ENCODE measurements around the gene MRPS11.
"Not testable (repeated sequence)": the region's sequence is repeated elsewhere in the genome, so short reads cannot be mapped to it uniquely, and the experiment has no call there.

The MRPS11 gene

GRCh38 chr15:88463870-88464532 lies 3.5 kb upstream of the MRPS11 start:
- no peak overlapping the region for H3K4me3 ChIP-seq (ENCODE audit: low read depth, low read length)
- ChIA-PET POLR2A (no interaction called here), CTCF (interaction anchor here (0.7 to 3.3 kb wide), 9 partner anchors 9 to 217 kb away, joined by 3 to 29 read pairs (median 3); no protein-coding TSS in a partner anchor)
- DNase-seq (ENCODE audit: low read depth, low spot score): no peak
- TF ChIP-seq, protein P1, sequence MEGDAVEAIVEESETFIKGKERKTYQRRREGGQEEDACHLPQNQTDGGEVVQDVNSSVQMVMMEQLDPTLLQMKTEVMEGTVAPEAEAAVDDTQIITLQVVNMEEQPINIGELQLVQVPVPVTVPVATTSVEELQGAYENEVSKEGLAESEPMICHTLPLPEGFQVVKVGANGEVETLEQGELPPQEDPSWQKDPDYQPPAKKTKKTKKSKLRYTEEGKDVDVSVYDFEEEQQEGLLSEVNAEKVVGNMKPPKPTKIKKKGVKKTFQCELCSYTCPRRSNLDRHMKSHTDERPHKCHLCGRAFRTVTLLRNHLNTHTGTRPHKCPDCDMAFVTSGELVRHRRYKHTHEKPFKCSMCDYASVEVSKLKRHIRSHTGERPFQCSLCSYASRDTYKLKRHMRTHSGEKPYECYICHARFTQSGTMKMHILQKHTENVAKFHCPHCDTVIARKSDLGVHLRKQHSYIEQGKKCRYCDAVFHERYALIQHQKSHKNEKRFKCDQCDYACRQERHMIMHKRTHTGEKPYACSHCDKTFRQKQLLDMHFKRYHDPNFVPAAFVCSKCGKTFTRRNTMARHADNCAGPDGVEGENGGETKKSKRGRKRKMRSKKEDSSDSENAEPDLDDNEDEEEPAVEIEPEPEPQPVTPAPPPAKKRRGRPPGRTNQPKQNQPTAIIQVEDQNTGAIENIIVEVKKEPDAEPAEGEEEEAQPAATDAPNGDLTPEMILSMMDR (IDR thresholded peaks at IDR 0.05; ENCODE audit: insufficient read depth, low read length, missing control alignments): no peak

- ChIA-PET CTCF (interaction anchor here (1.2 to 3.3 kb wide), 2 partner anchors 11 to 190 kb away, joined by 3 to 29 read pairs; no protein-coding TSS in a partner anchor), POLR2A (interaction anchor here (0.6 kb wide), 1 partner anchor 219 kb away, joined by 3 read pairs; no protein-coding TSS in a partner anchor)
- no peak overlapping the region; the same call in 1 of the 2 replicates for H3K4me3 ChIP-seq (ENCODE audit: low read depth, low read length)
- TF ChIP-seq, protein P1 (IDR thresholded peaks at IDR 0.05; ENCODE audit: insufficient read depth, low read length, missing control alignments): no peak
- peak; percentile 17 for DNase-seq (ENCODE audit: low read depth, low spot score)
Measured at GRCh38 chr15:88465633-88466224, 1.8 kb upstream of the MRPS11 start.

GRCh38 chr15:88467935-88468528 lies 524 bp downstream of the MRPS11 start:
- DNase-seq (ENCODE audit: low read depth, low spot score): no peak

GRCh38 chr15:88468721-88469120 lies 1.2 kb downstream of the MRPS11 start:
- DNase-seq (ENCODE audit: low read depth, low spot score); POLR2A ChIA-PET: not testable (repeated sequence)
- peak overlapping the region; percentile 99; the same call in 1 of the 2 replicates for H3K4me3 ChIP-seq (ENCODE audit: low read depth, low read length)
- CTCF ChIA-PET: interaction anchor here (0.7 to 4.0 kb wide), 5 partner anchors 9 to 147 kb away, joined by 3 to 21 read pairs (median 4); no protein-coding TSS in a partner anchor

More at GRCh38 chr15:88467935-88468528, 524 bp downstream of the MRPS11 start:
- TF ChIP-seq, protein P1 (IDR thresholded peaks at IDR 0.05; ENCODE audit: insufficient read depth, low read length, missing control alignments): peak; percentile 35
- CTCF ChIA-PET: interaction anchor here (0.8 to 4.0 kb wide), 7 partner anchors 13 to 221 kb away, joined by 3 to 21 read pairs (median 3); no protein-coding TSS in a partner anchor
- peak overlapping the region; percentile 99 for H3K4me3 ChIP-seq (ENCODE audit: low read depth, low read length)
- POLR2A ChIA-PET: interaction anchor here (0.8 kb wide), 1 partner anchor 17 kb away, joined by 5 read pairs; no protein-coding TSS in a partner anchor

DNA sequence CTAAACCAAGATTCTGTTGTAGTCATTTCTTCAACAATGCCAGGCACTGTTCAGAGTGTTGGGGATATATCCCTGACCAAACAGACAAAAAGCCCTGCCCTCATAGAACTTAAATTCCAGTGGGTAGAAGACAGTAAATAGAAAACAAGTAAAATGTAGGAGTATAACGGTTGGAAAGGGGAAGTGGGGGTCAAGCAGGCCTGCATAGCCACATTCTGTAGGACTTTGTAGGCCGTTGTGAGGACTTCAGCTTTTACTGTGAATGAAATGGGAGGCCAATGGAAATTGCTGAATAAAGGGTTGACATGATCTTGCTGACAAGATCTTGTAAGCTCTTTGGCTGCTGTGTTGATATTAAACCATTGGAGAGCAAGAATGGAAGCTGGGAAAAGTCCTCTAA lies 1.8 kb downstream of the MRPS11 start:
- DNase-seq (ENCODE audit: low read depth, low spot score): no peak
- TF ChIP-seq, protein P1 (IDR thresholded peaks at IDR 0.05; ENCODE audit: insufficient read depth, low read length, missing control alignments): no peak
- no peak overlapping the region for H3K4me3 ChIP-seq (ENCODE audit: low read depth, low read length)
- ChIA-PET CTCF (interaction anchor here (0.7 to 4.0 kb wide), 6 partner anchors 9 to 146 kb away, joined by 3 to 21 read pairs (median 5); no protein-coding TSS in a partner anchor), POLR2A (no interaction called here)

- DNase-seq (ENCODE audit: low read depth, low spot score): no peak
- CTCF ChIA-PET: interaction anchor here (0.7 to 4.0 kb wide), 4 partner anchors 16 to 145 kb away, joined by 3 to 21 read pairs (median 4); no protein-coding TSS in a partner anchor
- TF ChIP-seq, protein P1 (IDR thresholded peaks at IDR 0.05; ENCODE audit: insufficient read depth, low read length, missing control alignments): no peak
- no peak overlapping the region for H3K4me3 ChIP-seq (ENCODE audit: low read depth, low read length)
- POLR2A ChIA-PET: no interaction called here
Measured at GRCh38 chr15:88470625-88471372, 3.3 kb downstream of the MRPS11 start.

All from AG04449 (cell line).